Tibial artery (tissue), 4 donors: ENCODE results near the gene SUSD5.

Source experiments
- DNase-seq, 2 donors: peaks; one replicate each; pipeline ENCODE4 v3.0.0-alpha.2; 2019
- H3K27ac ChIP-seq, 2 donors: fragments of 200-600 bp; sonication (generic) in 1 of 2; 1 replicate in 1 of 2; 2 replicates in 1 of 2; pipeline ENCODE4 v1.5.1; 2018 to 2019; ENCODE audit warnings: mild to moderate bottlenecking in 1 of 2
- H3K27me3 ChIP-seq, 2 donors: fragments of 200-600 bp; sonication (generic) in 1 of 2; one replicate each; pipeline versions ENCODE4 v1.5.1 to v1.6.0; 2016 to 2019
- H3K36me3 ChIP-seq, 3 donors: fragments of 200-600 bp; sonication (generic) in 2 of 3; one replicate each; pipeline ENCODE4 v1.5.1; 2016 to 2019; ENCODE audit warnings: mild to moderate bottlenecking in 2 of 3
- H3K4me1 ChIP-seq, 4 donors: fragments of 200-600 bp; sonication (generic) in 2 of 4; 1 replicate in 3 of 4; 2 replicates in 1 of 4; pipeline ENCODE4 v1.5.1; 2016 to 2019
- H3K4me3 ChIP-seq, 2 donors: fragments of 200-600 bp; sonication (generic) in 1 of 2; 1 replicate in 1 of 2; 2 replicates in 1 of 2; pipeline ENCODE4 v1.5.1; 2018 to 2019; ENCODE audit warnings: mild to moderate bottlenecking in 2 of 2
- H3K9me3 ChIP-seq, 3 donors: fragments of 200-600 bp; sonication (generic) in 1 of 3; one replicate each; pipeline ENCODE4 v1.5.1; 2016 to 2019
- intact Hi-C: fragments of 100-400 bp; cut with DNase I; formaldehyde crosslinking; loops from one replicate; pipeline ENCODE4 v1.15.0; 2023; ENCODE audit warnings: low total_unique reads
- TF ChIP-seq, protein P1 (sequence below), 2 experiments: fragments of 200-600 bp in 1 of 2; fragments of 450-650 bp in 1 of 2; IDR thresholded peaks; one replicate each; pipeline ENCODE4 v1.5.1; 2017 to 2019; ENCODE audit warnings: antibody characterized with exemption in 2 of 2, mild to moderate bottlenecking in 1 of 2, moderate library complexity in 1 of 2

SUSD5 gene

DNA sequence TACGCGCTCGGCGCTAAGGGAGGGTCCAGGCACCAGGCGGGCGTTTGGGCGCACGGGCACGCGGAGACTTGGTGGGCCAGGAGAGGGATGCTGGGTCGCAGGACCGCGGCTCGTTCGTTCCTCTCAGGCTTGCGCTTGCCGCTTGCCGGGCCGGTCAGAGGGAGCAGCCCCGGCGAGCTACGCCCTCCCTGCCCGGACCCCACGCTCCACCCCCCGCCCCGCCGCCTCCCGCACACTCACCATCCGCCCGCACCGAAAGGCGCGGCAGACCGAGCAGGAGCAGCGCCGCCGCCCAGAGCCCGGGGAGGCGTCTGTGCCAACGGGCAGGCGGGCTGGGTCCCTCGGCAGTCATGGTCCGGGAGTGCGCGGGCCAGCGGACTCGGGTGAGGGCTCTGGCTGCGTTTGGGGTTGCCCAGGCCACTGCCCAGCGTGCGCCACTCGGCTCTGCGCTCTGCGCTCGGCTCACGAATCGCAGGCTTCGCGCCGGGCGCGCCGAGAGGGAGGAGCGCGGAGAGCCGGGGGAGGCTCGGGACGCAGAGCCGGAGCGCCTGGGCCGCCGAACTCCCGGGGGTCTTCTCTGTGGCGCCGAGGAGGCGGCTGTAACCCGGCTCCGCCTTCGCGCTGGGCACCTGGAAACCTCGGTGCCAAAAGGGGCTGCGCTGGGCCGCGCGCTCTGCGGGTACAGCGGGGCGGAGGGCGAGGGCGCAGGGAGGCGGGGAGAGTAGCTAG, at the start of gene SUSD5:
SUSD5 (minus strand) TSS at position 365 of the 729 bp plus-strand sequence; CDS start at position 352, 13 bp downstream.
- Histone ChIP-seq H3K36me3 (peaks cover 0 to 3% (median 0%) of the 10 kb centered on the region in 3 donors), H3K9me3 (no peaks in the 10 kb centered on the region), H3K4me3 (peak within 1 kb of the TSS; percentile 64 to 73), H3K27me3 (no peaks in the 10 kb centered on the region), H3K4me1 (peaks cover 0 to 21% (median 6%) of the 10 kb centered on the region in 4 donors), H3K27ac (peak within 1 kb of the TSS; percentile 90 to 94)
- peak in 1 of 2 donors; percentile 78 for DNase-seq
- TF ChIP-seq, protein P1, sequence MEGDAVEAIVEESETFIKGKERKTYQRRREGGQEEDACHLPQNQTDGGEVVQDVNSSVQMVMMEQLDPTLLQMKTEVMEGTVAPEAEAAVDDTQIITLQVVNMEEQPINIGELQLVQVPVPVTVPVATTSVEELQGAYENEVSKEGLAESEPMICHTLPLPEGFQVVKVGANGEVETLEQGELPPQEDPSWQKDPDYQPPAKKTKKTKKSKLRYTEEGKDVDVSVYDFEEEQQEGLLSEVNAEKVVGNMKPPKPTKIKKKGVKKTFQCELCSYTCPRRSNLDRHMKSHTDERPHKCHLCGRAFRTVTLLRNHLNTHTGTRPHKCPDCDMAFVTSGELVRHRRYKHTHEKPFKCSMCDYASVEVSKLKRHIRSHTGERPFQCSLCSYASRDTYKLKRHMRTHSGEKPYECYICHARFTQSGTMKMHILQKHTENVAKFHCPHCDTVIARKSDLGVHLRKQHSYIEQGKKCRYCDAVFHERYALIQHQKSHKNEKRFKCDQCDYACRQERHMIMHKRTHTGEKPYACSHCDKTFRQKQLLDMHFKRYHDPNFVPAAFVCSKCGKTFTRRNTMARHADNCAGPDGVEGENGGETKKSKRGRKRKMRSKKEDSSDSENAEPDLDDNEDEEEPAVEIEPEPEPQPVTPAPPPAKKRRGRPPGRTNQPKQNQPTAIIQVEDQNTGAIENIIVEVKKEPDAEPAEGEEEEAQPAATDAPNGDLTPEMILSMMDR (IDR thresholded peaks at IDR 0.05), result no peak
- intact Hi-C loops, result loop anchor here (10.0 kb wide), 1 partner anchor 156 kb away; no protein-coding TSS in a partner anchor

DNA sequence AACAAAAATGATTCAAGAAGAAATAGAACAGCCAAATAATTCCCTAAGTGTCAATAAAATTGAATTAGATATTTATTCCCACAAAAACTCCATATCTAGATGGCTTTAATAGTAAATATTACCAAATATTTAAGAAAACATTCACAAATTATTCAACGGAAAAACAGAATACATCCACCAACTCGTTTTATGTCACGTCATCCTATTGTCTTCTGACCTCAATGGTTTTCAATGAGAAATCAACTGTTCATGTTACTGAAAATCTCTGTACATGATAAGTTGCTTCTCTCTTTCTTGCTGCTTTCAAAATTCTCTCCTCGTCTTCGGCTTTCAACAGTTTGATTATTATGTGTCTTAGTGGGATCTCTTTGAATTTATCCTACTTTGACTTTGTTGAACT, 41.5 kb upstream of the SUSD5 start:
- Histone ChIP-seq H3K4me3 (no peak overlapping the region), H3K9me3 (no peaks in the 10 kb centered on the region), H3K27ac (no peak overlapping the region), H3K27me3 (no peaks in the 10 kb centered on the region), H3K4me1 (no peaks in the 10 kb centered on the region), H3K36me3 (no peaks in the 10 kb centered on the region)
- intact Hi-C loops, result no loop called here
- DNase-seq, result no peak
- TF ChIP-seq, protein P1 (IDR thresholded peaks at IDR 0.05), result no peak

DNA sequence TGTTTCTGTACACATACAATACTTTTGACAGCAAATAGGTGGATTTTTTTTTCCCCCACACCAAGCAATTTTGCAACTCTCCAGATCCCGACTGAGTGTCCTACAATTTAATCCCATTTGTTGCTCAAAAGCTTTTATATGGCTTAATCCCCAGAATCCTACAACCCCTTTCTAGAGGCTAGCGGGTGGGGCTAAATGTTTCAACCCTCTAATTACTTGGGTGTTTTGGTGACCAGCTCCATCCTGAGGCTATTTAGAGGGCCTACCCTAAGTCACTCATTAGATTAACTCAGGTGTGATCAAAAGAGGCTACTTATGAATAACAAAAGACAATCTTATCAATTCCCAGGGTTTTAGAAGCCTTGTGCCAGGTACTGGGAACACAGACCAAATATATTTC, 37.6 kb upstream of the SUSD5 start:
- TF ChIP-seq, protein P1 (IDR thresholded peaks at IDR 0.05), result no peak
- Histone ChIP-seq H3K27me3 (no peaks in the 10 kb centered on the region), H3K4me3 (no peak overlapping the region), H3K4me1 (no peaks in the 10 kb centered on the region), H3K27ac (no peak overlapping the region), H3K9me3 (no peaks in the 10 kb centered on the region), H3K36me3 (no peaks in the 10 kb centered on the region)
- intact Hi-C loops, result no loop called here
- DNase-seq, result no peak

DNA sequence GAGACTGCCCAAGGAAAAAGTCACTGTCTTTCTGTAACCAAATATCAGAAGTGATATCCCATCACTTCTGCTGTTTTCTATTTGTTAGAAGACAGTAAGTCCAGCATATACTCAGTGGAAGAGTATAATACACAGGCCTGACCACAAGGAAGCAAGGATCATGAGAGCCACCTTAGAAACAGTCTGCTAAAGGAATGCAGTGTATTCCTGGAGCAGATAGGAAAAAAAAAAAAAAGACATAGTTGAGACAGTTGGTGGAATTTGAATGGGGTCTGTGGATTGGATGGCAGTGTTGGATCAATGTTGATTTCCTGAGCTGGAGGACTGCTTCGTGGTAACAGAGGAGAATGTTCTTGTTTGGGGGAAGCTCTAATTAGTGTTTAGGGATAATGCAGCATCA, 32.1 kb upstream of the SUSD5 start:
- H3K36me3 ChIP-seq, result no peaks in the 10 kb centered on the region
- no peaks in the 10 kb centered on the region for H3K27me3 ChIP-seq
- no peak for DNase-seq
- H3K27ac ChIP-seq, result no peak overlapping the region
- no peaks in the 10 kb centered on the region for H3K4me1 ChIP-seq
- TF ChIP-seq, protein P1 (IDR thresholded peaks at IDR 0.05), result no peak
- no peaks in the 10 kb centered on the region for H3K9me3 ChIP-seq
- H3K4me3 ChIP-seq, result no peak overlapping the region
- intact Hi-C loops, result no loop called here

DNA sequence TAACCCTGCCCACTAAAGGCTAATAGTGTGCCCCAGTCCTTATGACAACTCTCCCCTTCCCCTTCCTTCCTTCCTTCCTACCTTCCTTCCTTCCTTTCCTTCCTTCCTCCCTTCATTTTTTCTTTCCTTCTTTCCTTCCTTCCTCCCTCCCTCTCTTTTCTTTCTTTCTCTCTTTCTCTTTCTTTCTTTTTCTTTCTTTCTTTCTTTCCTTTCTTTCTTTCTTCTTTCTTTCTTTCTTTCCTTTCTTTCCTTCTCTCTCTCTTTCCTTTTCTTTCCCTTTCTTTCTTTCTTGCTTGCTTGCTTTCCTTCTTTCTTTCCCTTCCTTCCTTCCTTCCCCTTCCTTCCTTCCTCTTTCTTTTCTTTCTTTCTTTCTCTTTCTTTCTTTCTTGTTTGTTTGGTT, 28.2 kb upstream of the SUSD5 start:
- Histone ChIP-seq H3K9me3 (no peaks in the 10 kb centered on the region), H3K4me1 (no peaks in the 10 kb centered on the region), H3K27ac (no peak overlapping the region), H3K27me3 (no peaks in the 10 kb centered on the region), H3K36me3 (no peaks in the 10 kb centered on the region), H3K4me3 (no peak overlapping the region)
- DNase-seq, result no peak
- intact Hi-C loops, result no loop called here
- TF ChIP-seq, protein P1 (IDR thresholded peaks at IDR 0.05), result no peak
